Skin epidermis (tissue), 12 donors: Measurements from ENCODE around the gene HPSE.

ENCODE experiments used
- H3K27ac ChIP-seq, 21 experiments: fragments of 200-600 bp; sonication (generic) in 11 of 21; one replicate each; pipeline ENCODE4 v1.5.0; 2020; ENCODE audit warnings: mild to moderate bottlenecking in 3 of 21, inconsistent platforms in 2 of 21, moderate library complexity in 2 of 21
- H3K4me3 ChIP-seq, 7 experiments: fragments of 200-600 bp; sonication (generic) in 2 of 7; one replicate each; pipeline ENCODE4 v1.5.0; 2020; ENCODE audit warnings: inconsistent platforms in 2 of 7, mild to moderate bottlenecking in 2 of 7, moderate library complexity in 1 of 7

HPSE gene

GRCh38 chr4:83334425-83335241, at the start of gene HPSE:
HPSE (minus strand) TSS chr4:83334848; CDS start chr4:83334782, 66 bp downstream.
- peak within 1 kb of the TSS; percentile 41 to 60 (median 51) for H3K4me3 ChIP-seq
- peak within 1 kb of the TSS in 12 of 21 experiments; percentile 4 to 82 (median 56) for H3K27ac ChIP-seq

- Histone ChIP-seq H3K4me3 (no peak overlapping the region), H3K27ac (no peak overlapping the region)
These were observed 48.2 kb upstream of the HPSE start for GRCh38 chr4:83382850-83383249.

GRCh38 chr4:83381173-83381572, 46.5 kb upstream of the HPSE start:
- no peak overlapping the region for H3K4me3 ChIP-seq
- H3K27ac ChIP-seq, result peak overlapping the region in 3 of 21 experiments; percentile 2 to 52 (median 40)

- Histone ChIP-seq H3K27ac (no peak overlapping the region), H3K4me3 (no peak overlapping the region)
These were observed 43.8 kb upstream of the HPSE start for GRCh38 chr4:83378419-83378818.

- H3K27ac ChIP-seq, result no peak overlapping the region
- H3K4me3 ChIP-seq, result no peak overlapping the region
These were observed 38.3 kb upstream of the HPSE start for GRCh38 chr4:83372931-83373330.

GRCh38 chr4:83371936-83372335, 37.3 kb upstream of the HPSE start:
- no peak overlapping the region for H3K27ac ChIP-seq

GRCh38 chr4:83371235-83371634, 36.6 kb upstream of the HPSE start:
- H3K27ac ChIP-seq, result no peak overlapping the region
- H3K4me3 ChIP-seq, result no peak overlapping the region

More at GRCh38 chr4:83371936-83372335, 37.3 kb upstream of the HPSE start:
- no peak overlapping the region for H3K4me3 ChIP-seq

GRCh38 chr4:83370640-83370906, 35.9 kb upstream of the HPSE start:
- Histone ChIP-seq H3K27ac (no peak overlapping the region), H3K4me3 (no peak overlapping the region)

- H3K4me3 ChIP-seq, result no peak overlapping the region
- H3K27ac ChIP-seq, result no peak overlapping the region
These were observed 35.4 kb upstream of the HPSE start for GRCh38 chr4:83369831-83370639.

- Histone ChIP-seq H3K27ac (no peak overlapping the region), H3K4me3 (no peak overlapping the region)
These were observed 29.7 kb upstream of the HPSE start for GRCh38 chr4:83364312-83364711.

- Histone ChIP-seq H3K4me3 (no peak overlapping the region), H3K27ac (no peak overlapping the region)
These were observed 28.1 kb upstream of the HPSE start for GRCh38 chr4:83362492-83363329.

GRCh38 chr4:83361416-83362103, 26.9 kb upstream of the HPSE start:
- no peak overlapping the region for H3K4me3 ChIP-seq
- no peak overlapping the region for H3K27ac ChIP-seq

GRCh38 chr4:83360018-83360417, 25.4 kb upstream of the HPSE start:
- Histone ChIP-seq H3K27ac (no peak overlapping the region), H3K4me3 (no peak overlapping the region)

- Histone ChIP-seq H3K27ac (no peak overlapping the region), H3K4me3 (no peak overlapping the region)
These were observed 23.8 kb upstream of the HPSE start for GRCh38 chr4:83358410-83358809.

- H3K4me3 ChIP-seq, result no peak overlapping the region
- H3K27ac ChIP-seq, result peak overlapping the region in 4 of 21 experiments; percentile 9 to 49 (median 31)
These were observed 22.4 kb upstream of the HPSE start for GRCh38 chr4:83356899-83357661.

- H3K4me3 ChIP-seq, result no peak overlapping the region
These were observed 18.9 kb upstream of the HPSE start for GRCh38 chr4:83353516-83353915.

GRCh38 chr4:83348074-83348473, 13.4 kb upstream of the HPSE start:
- H3K27ac ChIP-seq, result no peak overlapping the region
- no peak overlapping the region for H3K4me3 ChIP-seq

More at GRCh38 chr4:83353516-83353915, 18.9 kb upstream of the HPSE start:
- H3K27ac ChIP-seq, result no peak overlapping the region

- Histone ChIP-seq H3K4me3 (no peak overlapping the region), H3K27ac (no peak overlapping the region)
These were observed 7.8 kb upstream of the HPSE start for GRCh38 chr4:83342476-83342875.
